ENCODE results near the gene MTG2. TPM values are rescaled to one million over a fixed set of nuclear protein-coding genes. Genes with fewer than 3 reads are reported as not detected.

MTG2 gene
- total RNA-seq, 1 experiment from 2014 or later, result 33.9 TPM

DNA sequence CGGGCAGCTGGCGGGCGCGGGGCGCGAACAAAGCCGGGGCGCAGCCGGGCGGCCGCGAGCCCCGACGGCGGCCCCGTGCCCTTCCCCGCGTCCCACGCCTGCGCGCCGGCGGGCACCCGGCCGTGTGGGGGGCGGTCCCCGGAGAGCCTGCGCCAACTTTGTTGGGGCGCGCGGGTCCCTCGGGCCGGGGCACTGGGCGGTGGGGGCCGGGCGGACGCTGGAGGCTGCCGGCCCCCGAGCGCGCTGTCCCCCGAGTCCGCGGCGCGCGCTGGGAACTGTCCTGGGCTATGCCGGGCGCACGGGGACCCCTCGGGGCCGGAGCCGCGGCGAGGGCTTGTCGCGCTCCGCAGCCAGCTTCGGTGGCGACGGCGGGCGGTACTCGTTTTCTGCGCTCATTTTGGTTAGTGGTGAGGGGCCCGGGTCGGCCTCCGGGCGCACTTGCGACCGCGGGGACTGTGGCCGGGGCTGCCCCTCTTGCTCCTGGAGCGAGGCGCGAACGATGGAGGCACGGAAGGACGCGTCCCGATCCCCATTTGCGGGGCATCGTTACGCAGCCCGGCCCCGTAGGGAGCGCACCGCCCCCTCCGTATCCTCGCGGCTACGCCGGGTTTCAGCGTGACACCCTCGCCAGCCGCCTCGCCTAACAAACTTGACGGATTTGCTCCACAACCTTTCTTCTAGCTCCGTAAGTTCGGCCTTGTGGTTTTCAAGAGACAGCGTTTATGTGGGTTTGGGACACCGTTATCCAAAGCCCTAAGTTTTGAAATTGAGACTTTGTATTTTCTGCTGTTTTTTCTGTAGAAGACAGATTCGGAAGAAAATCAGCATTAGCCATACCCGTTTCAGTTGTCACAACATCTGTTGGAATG is 38.6 kb upstream of the MTG2 start:
- intact Hi-C loops (cut with micrococcal nuclease), result no loop called here
- H2AFZ ChIP-seq (ENCODE audit: low read length), result peak overlapping the region; percentile 30; the same call in 1 of the 2 replicates
- no peaks in the 10 kb centered on the region for H3K27me3 ChIP-seq (ENCODE audit: low read length)
- TF ChIP-seq, protein P1, sequence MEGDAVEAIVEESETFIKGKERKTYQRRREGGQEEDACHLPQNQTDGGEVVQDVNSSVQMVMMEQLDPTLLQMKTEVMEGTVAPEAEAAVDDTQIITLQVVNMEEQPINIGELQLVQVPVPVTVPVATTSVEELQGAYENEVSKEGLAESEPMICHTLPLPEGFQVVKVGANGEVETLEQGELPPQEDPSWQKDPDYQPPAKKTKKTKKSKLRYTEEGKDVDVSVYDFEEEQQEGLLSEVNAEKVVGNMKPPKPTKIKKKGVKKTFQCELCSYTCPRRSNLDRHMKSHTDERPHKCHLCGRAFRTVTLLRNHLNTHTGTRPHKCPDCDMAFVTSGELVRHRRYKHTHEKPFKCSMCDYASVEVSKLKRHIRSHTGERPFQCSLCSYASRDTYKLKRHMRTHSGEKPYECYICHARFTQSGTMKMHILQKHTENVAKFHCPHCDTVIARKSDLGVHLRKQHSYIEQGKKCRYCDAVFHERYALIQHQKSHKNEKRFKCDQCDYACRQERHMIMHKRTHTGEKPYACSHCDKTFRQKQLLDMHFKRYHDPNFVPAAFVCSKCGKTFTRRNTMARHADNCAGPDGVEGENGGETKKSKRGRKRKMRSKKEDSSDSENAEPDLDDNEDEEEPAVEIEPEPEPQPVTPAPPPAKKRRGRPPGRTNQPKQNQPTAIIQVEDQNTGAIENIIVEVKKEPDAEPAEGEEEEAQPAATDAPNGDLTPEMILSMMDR (conservative IDR thresholded peaks at IDR 0.05; ENCODE audit: low read depth, low read length), result no peak
- TF ChIP-seq EZH2phosphoT487 (IDR thresholded peaks at IDR 0.05; ENCODE audit: borderline replicate concordance, low read length) (no peak), EZH2 (IDR thresholded peaks at IDR 0.05; ENCODE audit: low read length, unreplicated experiment) (no peak)
- H3K9me2 ChIP-seq (replicated peaks; ENCODE audit: low read length), result no peaks in the 10 kb centered on the region
- ATAC-seq (peak; percentile 52), DNase-seq (peak; percentile 63)
- peak overlapping the region; percentile 76 for H3K4me3 ChIP-seq (ENCODE audit: low read length)
- ChIA-PET CTCF (no interaction called here), POLR2A (ENCODE audit: unreplicated experiment) (interaction anchor here (0.6 kb wide), 1 partner anchor 22 kb away, joined by 5 read pairs; no protein-coding TSS in a partner anchor)
- H3K79me2 ChIP-seq (ENCODE audit: low read length), result peaks cover 89% of the 10 kb centered on the region
- peaks cover 24% of the 10 kb centered on the region for H3K4me1 ChIP-seq (ENCODE audit: insufficient read depth, low read length)
- BruUV-seq (replicated peaks), result no TSS peak
- H4K20me1 ChIP-seq (ENCODE audit: low read length), result peaks cover 72% of the 10 kb centered on the region
- no peaks in the 10 kb centered on the region for H3F3A ChIP-seq (ENCODE audit: low read length, unreplicated experiment)
- H3K4me2 ChIP-seq (ENCODE audit: low read length), result peak overlapping the region; percentile 89
- H3K9ac ChIP-seq (ENCODE audit: low read length), result peak overlapping the region; percentile 46
- peaks cover 22% of the 10 kb centered on the region for H3K36me3 ChIP-seq (ENCODE audit: low read depth, low read length)
- no peak overlapping the region for H3K27ac ChIP-seq (ENCODE audit: low read length)
- no peaks in the 10 kb centered on the region for H3K9me3 ChIP-seq (ENCODE audit: low read length)

DNA sequence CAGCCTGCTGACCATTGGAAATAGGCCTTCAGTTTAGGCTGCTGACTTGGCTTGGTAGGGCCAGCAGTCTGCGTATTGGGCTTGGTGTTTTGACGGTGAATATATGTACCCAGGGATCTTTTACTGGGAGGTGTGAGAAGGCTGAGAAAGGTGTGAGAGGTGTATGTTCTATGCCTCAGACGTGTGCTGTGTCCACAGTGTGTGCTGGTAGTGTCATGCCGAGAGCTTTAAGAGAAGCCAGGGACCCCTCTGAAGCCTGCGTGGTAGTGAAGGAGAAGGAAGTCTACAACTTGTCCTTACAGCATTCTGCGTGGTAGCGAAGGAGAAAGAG is 37.2 kb upstream of the MTG2 start:
- no peaks in the 10 kb centered on the region for H3K9me2 ChIP-seq (replicated peaks; ENCODE audit: low read length)
- H3K79me2 ChIP-seq (ENCODE audit: low read length), result peaks cover 89% of the 10 kb centered on the region
- CTCF ChIA-PET, result no interaction called here
- no peak overlapping the region for H2AFZ ChIP-seq (ENCODE audit: low read length)
- H4K20me1 ChIP-seq (ENCODE audit: low read length), result peaks cover 68% of the 10 kb centered on the region
- DNase-seq, result no peak
- intact Hi-C loops (cut with micrococcal nuclease), result no loop called here
- H3K36me3 ChIP-seq (ENCODE audit: low read depth, low read length), result peaks cover 8% of the 10 kb centered on the region; the same call in 1 of the 2 replicates
- no peak overlapping the region for H3K27ac ChIP-seq (ENCODE audit: low read length)
- no TSS peak for BruUV-seq (replicated peaks)
- H3K27me3 ChIP-seq (ENCODE audit: low read length), result no peaks in the 10 kb centered on the region
- no peak overlapping the region for H3K9ac ChIP-seq (ENCODE audit: low read length)
- no peaks in the 10 kb centered on the region for H3K9me3 ChIP-seq (ENCODE audit: low read length)
- H3K4me1 ChIP-seq (ENCODE audit: insufficient read depth, low read length), result peaks cover 23% of the 10 kb centered on the region
- no peaks in the 10 kb centered on the region for H3F3A ChIP-seq (ENCODE audit: low read length, unreplicated experiment)
- POLR2A ChIA-PET (ENCODE audit: unreplicated experiment), result no interaction called here
- TF ChIP-seq, protein P1 (conservative IDR thresholded peaks at IDR 0.05; ENCODE audit: low read depth, low read length), result no peak
- TF ChIP-seq EZH2 (IDR thresholded peaks at IDR 0.05; ENCODE audit: low read length, unreplicated experiment) (no peak), EZH2phosphoT487 (IDR thresholded peaks at IDR 0.05; ENCODE audit: borderline replicate concordance, low read length) (no peak)
- ATAC-seq, result no peak
- no peak overlapping the region for H3K4me3 ChIP-seq (ENCODE audit: low read length)
- 0 out of 2 replicates have a peak overlapping the region, but pooled peaks have one; percentile 89 for H3K4me2 ChIP-seq (ENCODE audit: low read length)

Data from PC-3 (cell line).